GM19099 (cell line): ENCODE results near the gene SGO2.
A peak's percentile ranks its signal among the peaks of the same experiment; 100 is the strongest.

Experiments
- POLR2A ChIP-seq: IDR thresholded peaks from 3 replicates; pipeline ENCODE4 v1.6.1; 2011; ENCODE audit warnings: low read depth; ENCODE audit not compliant: insufficient read length; ENCODE audit errors: extremely low read depth

The SGO2 gene, protein sequence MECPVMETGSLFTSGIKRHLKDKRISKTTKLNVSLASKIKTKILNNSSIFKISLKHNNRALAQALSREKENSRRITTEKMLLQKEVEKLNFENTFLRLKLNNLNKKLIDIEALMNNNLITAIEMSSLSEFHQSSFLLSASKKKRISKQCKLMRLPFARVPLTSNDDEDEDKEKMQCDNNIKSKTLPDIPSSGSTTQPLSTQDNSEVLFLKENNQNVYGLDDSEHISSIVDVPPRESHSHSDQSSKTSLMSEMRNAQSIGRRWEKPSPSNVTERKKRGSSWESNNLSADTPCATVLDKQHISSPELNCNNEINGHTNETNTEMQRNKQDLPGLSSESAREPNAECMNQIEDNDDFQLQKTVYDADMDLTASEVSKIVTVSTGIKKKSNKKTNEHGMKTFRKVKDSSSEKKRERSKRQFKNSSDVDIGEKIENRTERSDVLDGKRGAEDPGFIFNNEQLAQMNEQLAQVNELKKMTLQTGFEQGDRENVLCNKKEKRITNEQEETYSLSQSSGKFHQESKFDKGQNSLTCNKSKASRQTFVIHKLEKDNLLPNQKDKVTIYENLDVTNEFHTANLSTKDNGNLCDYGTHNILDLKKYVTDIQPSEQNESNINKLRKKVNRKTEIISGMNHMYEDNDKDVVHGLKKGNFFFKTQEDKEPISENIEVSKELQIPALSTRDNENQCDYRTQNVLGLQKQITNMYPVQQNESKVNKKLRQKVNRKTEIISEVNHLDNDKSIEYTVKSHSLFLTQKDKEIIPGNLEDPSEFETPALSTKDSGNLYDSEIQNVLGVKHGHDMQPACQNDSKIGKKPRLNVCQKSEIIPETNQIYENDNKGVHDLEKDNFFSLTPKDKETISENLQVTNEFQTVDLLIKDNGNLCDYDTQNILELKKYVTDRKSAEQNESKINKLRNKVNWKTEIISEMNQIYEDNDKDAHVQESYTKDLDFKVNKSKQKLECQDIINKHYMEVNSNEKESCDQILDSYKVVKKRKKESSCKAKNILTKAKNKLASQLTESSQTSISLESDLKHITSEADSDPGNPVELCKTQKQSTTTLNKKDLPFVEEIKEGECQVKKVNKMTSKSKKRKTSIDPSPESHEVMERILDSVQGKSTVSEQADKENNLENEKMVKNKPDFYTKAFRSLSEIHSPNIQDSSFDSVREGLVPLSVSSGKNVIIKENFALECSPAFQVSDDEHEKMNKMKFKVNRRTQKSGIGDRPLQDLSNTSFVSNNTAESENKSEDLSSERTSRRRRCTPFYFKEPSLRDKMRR

DNA sequence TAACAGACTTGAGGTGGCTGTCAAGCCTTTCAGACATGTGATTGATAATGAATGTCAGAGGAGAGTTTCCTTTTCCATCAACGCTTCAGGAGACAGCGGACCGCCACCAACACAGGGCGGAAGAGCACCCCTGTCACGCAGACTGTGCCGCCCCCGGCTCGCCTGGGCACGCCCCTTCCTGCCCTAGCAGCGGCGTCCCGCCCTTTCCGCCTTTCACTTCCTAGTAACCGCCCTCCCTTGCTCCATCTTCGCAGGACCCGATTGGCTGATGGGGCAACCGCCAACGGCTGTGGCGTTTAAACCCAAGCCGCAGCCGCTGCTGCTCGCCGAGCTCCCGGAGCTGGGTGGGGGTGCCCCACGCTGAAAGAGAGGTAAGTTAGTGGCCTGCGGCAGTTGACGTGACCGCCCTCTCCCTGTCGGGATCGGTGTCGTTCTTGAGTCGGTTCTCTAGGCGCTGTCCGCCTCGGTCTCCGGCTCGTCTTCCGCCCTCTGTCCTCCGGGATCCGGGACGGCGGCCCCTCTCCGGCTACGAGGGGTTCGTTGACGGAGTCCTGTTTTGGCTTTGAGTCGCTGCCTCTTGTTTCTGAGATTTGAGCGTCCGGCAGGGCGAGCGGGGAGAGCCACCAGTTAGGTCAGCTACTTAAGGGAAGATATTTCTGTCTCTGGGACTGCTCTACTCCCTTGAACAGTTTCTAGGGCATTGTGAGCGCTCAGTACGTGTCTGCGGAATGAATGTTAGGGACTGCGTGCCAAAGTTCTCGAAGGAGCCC lies at the start of gene SGO2:
Gene SGO2 (plus strand): TSS at position 326 of the 770 bp plus-strand sequence. CDS start 6,769 bp downstream, outside the sequence.
- TF ChIP-seq POLR2A, result peak; percentile 80

DNA sequence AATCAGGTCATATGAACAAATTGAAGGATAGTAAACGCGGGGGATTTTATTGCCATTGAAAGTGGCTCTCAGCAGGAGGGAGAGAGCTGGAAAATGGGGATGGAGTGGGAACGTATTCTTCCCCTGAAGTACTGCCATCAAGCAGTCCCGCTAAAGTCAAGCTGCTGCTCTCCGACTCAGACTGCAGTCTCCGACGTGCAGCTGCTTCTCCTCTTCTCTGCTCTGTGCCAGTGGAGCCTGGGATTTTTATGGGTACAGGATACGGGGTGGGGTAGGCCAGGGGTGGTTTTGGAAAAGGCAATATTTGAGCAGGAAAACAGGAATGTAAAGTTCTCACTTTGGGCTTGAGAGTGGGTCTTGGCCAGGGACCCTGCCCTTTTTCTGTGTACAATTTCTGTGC lies 49.2 kb upstream of the SGO2 start:
- no peak for TF ChIP-seq POLR2A

DNA sequence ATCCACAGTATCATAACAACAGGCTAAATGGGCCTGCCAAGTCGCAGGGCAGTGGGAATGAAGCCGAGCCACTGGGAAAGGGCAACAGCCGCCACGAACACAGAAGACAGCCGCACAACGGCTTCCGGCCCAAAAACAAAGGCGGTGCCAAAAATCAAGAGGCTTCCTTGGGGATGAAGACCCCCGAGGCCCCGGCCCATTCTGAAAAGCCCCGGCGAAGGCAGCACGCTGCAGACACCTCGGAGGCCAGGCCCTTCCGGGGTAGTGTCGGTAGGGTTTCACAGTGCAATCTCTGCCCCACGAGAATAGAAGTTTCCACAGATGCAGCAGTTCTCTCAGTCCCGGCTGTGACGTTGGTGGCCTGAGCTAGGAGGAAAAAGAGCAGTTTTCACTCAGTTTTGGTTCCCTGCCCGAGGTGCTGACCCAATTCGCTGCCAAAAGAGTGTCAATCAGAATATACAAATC lies 48.3 kb upstream of the SGO2 start:
- no peak for TF ChIP-seq POLR2A

DNA sequence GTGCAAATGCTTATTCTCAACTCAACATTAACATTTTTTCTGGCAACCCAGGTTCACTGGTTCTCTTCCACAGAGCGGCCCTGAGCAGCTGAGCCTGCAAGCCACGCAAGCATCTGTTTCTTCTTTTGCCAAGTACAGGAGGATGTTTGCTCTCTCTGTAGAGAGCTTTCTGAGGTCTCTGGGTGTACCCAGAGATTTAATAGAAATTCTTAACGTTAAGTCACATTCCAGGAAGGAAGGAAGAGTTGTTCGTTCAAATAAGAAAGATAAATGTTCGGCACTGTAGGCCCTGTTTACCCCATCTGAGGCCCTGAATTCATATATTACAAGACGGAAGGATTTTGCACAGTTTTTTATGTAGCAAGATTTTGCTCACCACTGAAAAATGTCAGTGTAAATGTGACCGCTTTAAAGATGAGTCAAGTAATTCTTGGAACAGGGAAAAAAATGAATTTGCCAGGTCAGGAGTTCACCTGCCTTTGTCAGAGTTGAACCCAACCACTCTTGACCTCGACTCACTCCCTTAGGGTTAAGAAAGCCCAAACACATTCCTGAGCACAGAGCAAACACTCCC lies 46.2 kb upstream of the SGO2 start:
- TF ChIP-seq POLR2A, result no peak

DNA sequence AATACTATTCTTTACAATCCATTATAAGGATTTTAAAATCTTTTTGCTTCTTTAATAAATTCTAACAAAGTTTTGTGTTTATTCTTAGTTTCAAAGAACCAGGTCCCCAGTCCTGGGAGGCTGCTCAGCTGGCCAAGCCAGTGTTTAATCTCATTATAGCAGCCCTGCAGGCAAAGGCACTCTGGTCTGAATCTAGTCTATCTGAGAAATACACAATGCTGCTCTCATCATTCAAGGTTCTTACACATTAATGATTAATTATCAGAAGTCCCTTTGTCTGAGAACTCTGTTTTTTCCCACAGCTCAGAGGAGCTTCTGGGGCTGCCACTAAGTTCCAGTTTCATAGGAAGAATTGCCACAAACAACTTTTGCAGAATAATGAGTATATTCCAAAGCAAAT lies 43.8 kb upstream of the SGO2 start:
- TF ChIP-seq POLR2A, result no peak

DNA sequence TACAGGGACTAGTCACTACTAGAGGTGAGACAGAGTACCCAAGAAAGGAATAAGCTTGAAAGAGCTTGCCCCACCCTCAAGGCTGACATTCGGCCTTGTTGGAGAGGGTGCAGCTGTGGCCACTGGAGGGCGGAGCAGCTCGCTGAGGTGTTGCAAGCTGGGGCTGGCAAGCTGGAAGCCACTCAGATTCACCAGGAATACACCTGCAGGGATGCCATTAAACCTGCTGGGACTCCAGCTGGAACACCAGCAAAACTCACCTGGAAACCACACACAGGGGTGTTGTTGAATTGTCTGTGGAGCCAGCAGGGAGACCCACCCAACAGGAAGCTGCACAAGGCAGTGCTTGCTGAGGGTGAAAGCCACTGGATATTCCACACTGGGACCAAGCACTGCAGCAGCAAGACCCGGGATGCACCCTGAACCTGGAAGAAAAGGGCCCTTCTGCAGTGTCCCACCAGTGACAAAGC lies 42.2 kb upstream of the SGO2 start:
- no peak for TF ChIP-seq POLR2A

DNA sequence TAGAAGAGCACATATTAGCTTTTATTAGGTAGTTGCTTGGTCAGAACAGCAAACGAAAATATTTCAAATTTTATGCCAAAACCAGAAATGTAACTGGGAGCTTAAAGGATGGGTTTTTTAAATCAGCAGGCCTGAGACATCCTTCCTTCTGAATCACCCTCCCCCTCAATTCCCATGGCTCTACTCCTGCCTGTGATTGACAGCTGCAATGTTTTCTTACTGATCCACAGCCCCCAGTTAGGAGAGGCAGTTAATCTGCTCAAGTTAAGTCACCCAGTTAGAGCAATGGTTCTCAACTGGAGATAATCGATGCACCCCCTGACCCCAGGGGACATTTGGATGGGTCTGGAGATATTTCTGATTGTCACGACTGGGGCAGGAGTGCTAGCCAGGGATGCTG lies 41.1 kb upstream of the SGO2 start:
- no peak for TF ChIP-seq POLR2A

DNA sequence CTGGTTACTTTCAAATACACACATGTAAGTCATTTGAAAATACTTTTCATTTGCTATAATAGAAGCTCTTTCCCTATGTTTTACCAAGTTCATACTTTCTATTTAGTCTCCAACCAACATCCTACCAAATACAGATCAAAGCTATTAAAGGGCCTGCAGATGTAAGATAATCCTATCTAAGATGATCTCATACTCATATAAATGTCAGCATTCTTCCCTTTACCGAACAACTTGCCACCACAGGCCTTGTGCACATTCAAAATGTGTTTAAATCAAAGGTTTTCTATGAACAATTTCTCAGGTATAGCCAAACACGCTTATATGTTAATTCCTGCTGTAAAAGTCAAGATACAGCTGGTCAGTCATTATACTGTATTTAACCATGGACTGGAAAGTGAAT lies 39.5 kb upstream of the SGO2 start:
- TF ChIP-seq POLR2A, result no peak

DNA sequence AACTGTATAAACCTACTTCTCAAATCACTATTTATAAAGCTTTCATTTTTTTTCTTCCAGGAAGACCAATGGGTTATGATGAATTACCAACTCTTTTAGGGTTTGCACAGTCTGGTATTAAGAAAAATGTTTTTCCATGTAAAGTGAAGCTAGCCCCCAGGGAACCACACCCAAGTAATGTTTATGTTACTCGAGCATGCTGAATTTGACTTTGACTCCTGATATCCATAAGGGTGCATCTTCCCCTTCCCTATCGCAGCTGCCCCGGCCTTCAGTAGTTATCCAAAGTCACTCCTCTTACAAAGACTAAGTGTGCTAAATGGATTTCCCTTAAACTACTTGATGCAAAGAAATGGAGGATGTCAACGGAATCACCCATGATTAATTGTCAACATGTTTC lies 37.8 kb upstream of the SGO2 start:
- no peak for TF ChIP-seq POLR2A

DNA sequence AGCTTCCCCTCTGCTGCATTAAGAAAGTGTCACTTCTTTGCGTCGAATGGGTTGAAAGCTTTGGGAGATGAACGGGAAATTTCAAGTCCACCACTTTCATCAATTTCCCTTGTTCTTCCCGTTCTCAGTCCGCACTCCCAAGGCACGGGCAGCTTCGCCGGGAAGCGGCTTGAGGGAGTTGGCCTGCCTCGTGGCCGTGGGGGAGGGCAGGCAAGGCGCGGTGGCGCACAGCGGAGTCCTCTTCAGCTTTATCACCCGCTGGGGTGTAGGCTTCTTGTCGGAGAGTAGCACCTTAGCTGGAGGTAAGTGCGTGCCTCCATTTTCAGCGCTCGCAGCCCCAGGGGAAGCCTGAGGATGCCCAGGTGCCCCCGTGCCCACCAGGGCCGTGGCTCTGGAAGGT lies 36.0 kb upstream of the SGO2 start:
- TF ChIP-seq POLR2A, result no peak

DNA sequence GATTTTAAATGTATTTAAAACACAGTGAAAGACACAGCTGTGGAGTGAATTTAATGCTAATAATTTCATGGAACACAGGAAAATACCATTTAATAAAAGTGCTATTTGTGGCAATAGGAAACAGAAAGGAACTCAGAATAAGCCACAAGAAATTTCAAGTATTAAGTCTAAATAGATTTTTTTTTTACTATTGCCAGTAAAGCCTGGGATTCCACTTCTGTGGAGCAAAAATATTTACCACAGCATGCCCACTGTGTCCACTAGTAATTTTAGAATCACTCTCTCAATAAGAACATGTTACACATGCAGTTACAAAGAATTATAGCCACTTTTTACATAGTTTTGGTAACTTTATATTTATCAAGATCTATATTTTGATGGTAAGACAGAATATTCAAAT lies 33.4 kb upstream of the SGO2 start:
- TF ChIP-seq POLR2A, result no peak

DNA sequence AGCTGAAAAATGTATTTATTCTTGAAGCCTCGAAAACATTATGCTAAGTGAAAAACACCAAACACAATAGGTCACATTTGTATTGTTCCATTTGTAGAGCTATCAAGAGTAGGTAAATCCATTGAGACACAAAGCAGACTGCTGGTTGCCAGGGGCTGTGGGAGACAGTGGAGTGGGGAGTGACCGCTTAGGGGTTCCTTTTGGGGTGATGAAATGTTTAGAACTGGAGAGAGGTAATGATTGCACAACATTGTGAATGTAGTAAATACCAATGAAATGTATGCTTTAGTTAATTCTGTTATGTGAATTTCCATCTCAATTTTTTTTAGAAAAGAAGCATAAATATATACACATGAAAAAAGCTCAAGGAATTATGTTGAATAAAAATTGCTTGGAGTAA lies 32.0 kb upstream of the SGO2 start:
- no peak for TF ChIP-seq POLR2A

DNA sequence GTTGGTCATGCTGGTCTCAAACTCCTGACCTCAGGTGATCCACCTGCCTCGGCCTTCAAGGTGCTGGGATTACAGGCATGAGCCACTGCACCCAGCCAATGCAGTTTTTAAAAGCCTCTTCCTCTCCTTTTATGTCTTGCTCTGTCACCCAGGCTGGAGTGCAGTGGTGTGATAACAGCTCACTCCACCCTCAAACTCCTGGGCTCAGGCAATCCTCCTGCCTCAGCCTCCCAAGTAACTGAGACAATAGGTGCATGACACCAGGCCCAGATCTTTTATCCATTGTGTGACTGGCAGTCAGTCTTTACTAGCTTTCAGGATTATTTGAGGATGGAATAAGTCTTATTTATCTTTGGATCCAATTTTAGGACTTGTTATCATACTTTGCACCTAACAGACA lies 29.3 kb upstream of the SGO2 start:
- TF ChIP-seq POLR2A, result no peak
